ENCODE results near the gene MAPRE2.
A peak's percentile ranks its signal among the peaks of the same experiment; 100 is the strongest.

MAPRE2 gene

GRCh38 chr18:35005963-35006577 lies 35.1 kb upstream of the MAPRE2 start:
- Histone ChIP-seq H3K4me1 (ENCODE audit: low read depth, poor library complexity, severe bottlenecking) (no peaks in the 10 kb centered on the region), H3K4me2 (no peak overlapping the region), H3K36me3 (ENCODE audit: insufficient read depth) (no peaks in the 10 kb centered on the region), H3K9ac (no peak overlapping the region), H3K27ac (no peak overlapping the region), H3K79me2 (ENCODE audit: insufficient read depth, low read depth) (no peaks in the 10 kb centered on the region), H2AFZ (ENCODE audit: low read depth) (no peak overlapping the region), H3K4me3 (IDR thresholded peaks at IDR 0.05; ENCODE audit: insufficient read depth, low read depth, low read length) (no peak overlapping the region), H3K27me3 (ENCODE audit: insufficient read depth, low read depth) (no peaks in the 10 kb centered on the region), H4K20me1 (ENCODE audit: insufficient read depth) (no peaks in the 10 kb centered on the region)
- peak; percentile 71 for TF ChIP-seq CTCF (conservative IDR thresholded peaks at IDR 0.05; ENCODE audit: low read depth, low read length)

GRCh38 chr18:35010156-35010555 lies 31.1 kb upstream of the MAPRE2 start:
- H4K20me1 ChIP-seq (ENCODE audit: insufficient read depth) = no peaks in the 10 kb centered on the region
- no peaks in the 10 kb centered on the region for H3K4me1 ChIP-seq (ENCODE audit: low read depth, poor library complexity, severe bottlenecking)
- H3K9ac ChIP-seq = no peak overlapping the region
- H3K4me2 ChIP-seq = no peak overlapping the region
- H3K36me3 ChIP-seq (ENCODE audit: insufficient read depth) = no peaks in the 10 kb centered on the region
- no peaks in the 10 kb centered on the region for H3K79me2 ChIP-seq (ENCODE audit: insufficient read depth, low read depth)
- no peak for TF ChIP-seq CTCF (conservative IDR thresholded peaks at IDR 0.05; ENCODE audit: low read depth, low read length)
- H3K27ac ChIP-seq = no peak overlapping the region
- no peak overlapping the region for H3K4me3 ChIP-seq (IDR thresholded peaks at IDR 0.05; ENCODE audit: insufficient read depth, low read depth, low read length)
- H2AFZ ChIP-seq (ENCODE audit: low read depth) = no peak overlapping the region
- no peaks in the 10 kb centered on the region for H3K27me3 ChIP-seq (ENCODE audit: insufficient read depth, low read depth)

GRCh38 chr18:35010993-35011392 lies 30.2 kb upstream of the MAPRE2 start:
- H3K36me3 ChIP-seq (ENCODE audit: insufficient read depth) = no peaks in the 10 kb centered on the region
- no peak overlapping the region for H3K9ac ChIP-seq
- no peak overlapping the region for H3K4me2 ChIP-seq
- no peaks in the 10 kb centered on the region for H3K4me1 ChIP-seq (ENCODE audit: low read depth, poor library complexity, severe bottlenecking)
- no peaks in the 10 kb centered on the region for H3K79me2 ChIP-seq (ENCODE audit: insufficient read depth, low read depth)
- H3K4me3 ChIP-seq (IDR thresholded peaks at IDR 0.05; ENCODE audit: insufficient read depth, low read depth, low read length) = no peak overlapping the region
- TF ChIP-seq CTCF (conservative IDR thresholded peaks at IDR 0.05; ENCODE audit: low read depth, low read length) = no peak
- H3K27ac ChIP-seq = no peak overlapping the region
- no peaks in the 10 kb centered on the region for H4K20me1 ChIP-seq (ENCODE audit: insufficient read depth)
- H3K27me3 ChIP-seq (ENCODE audit: insufficient read depth, low read depth) = no peaks in the 10 kb centered on the region
- H2AFZ ChIP-seq (ENCODE audit: low read depth) = no peak overlapping the region

- Histone ChIP-seq H3K9ac (no peak overlapping the region), H2AFZ (ENCODE audit: low read depth) (no peak overlapping the region), H3K4me2 (no peak overlapping the region), H3K79me2 (ENCODE audit: insufficient read depth, low read depth) (no peaks in the 10 kb centered on the region), H3K27ac (no peak overlapping the region), H3K4me1 (ENCODE audit: low read depth, poor library complexity, severe bottlenecking) (no peaks in the 10 kb centered on the region), H3K27me3 (ENCODE audit: insufficient read depth, low read depth) (no peaks in the 10 kb centered on the region), H3K36me3 (ENCODE audit: insufficient read depth) (no peaks in the 10 kb centered on the region; the same call in 1 of the 2 replicates), H3K4me3 (IDR thresholded peaks at IDR 0.05; ENCODE audit: insufficient read depth, low read depth, low read length) (no peak overlapping the region), H4K20me1 (ENCODE audit: insufficient read depth) (no peaks in the 10 kb centered on the region)
- no peak for TF ChIP-seq CTCF (conservative IDR thresholded peaks at IDR 0.05; ENCODE audit: low read depth, low read length)
Observed at GRCh38 chr18:35019933-35020332, 21.3 kb upstream of the MAPRE2 start.
